ENCODE data around the gene HERC3. TPM values are rescaled to one million over a fixed set of nuclear protein-coding genes. Genes with fewer than 3 reads are reported as not detected.
A peak's percentile ranks its signal among the peaks of the same experiment; 100 is the strongest.

Gene HERC3
- total and polyA plus RNA-seq, 2 of the 13 experiments (the other 11 are each of a cell fraction or from before 2014, with no cell fraction given): 3.8 to 6.2 TPM

DNA sequence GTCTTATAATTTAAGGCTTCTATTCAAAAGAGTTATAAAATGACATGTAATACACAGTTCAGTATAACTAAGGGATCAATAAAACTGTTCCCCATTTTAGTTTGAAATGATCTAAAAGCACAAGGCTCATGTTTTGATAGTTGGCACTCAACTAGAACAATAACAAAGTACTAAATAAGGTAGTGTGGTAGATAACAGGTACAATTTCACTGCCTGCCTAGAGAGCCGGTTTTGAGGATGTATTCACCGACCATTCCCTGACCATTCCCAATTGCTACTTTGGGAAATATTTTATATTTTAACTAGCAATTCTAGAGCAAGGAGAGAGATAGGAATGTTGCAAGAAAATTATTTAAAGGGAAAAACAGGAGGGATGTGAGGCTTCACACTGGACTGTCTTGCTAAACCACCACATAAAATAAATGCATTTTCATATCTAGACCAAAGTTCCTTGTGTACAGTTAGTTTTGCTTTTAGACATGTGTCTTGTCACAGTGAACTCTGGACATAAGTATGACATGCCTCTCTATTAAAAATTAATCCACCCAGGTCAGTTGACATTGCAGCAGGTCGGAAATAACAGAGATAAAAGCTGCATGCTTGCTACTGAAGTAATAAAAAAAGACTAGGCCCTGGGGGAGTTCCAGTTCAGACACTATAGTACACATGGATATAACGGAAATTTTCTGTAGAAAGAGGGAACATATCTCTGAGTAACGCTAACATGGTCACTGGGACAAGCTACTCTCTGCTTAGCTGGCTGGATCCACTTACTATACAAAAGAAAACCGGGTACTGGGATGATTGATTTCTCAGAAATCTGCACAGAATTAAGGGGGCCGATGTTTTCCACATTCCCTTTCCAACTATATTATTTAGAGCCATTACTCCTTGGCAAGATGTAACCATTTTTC is 161.6 kb downstream of the HERC3 start (continued):
- TF ChIP-seq, protein P1, sequence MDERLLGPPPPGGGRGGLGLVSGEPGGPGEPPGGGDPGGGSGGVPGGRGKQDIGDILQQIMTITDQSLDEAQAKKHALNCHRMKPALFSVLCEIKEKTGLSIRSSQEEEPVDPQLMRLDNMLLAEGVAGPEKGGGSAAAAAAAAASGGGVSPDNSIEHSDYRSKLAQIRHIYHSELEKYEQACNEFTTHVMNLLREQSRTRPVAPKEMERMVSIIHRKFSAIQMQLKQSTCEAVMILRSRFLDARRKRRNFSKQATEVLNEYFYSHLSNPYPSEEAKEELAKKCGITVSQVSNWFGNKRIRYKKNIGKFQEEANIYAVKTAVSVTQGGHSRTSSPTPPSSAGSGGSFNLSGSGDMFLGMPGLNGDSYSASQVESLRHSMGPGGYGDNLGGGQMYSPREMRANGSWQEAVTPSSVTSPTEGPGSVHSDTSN (CRISPR knock-in tag; IDR thresholded peaks at IDR 0.05): 0 out of 2 replicates have a peak, but pooled peaks have one; percentile 39
- TF ChIP-seq NR2F1 (CRISPR knock-in tag; IDR thresholded peaks at IDR 0.05): 0 out of 4 replicates have a peak, but pooled peaks of 1 of the 2 experiments have one; percentile 24
- TF ChIP-seq, protein P2, sequence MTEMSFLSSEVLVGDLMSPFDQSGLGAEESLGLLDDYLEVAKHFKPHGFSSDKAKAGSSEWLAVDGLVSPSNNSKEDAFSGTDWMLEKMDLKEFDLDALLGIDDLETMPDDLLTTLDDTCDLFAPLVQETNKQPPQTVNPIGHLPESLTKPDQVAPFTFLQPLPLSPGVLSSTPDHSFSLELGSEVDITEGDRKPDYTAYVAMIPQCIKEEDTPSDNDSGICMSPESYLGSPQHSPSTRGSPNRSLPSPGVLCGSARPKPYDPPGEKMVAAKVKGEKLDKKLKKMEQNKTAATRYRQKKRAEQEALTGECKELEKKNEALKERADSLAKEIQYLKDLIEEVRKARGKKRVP (CRISPR knock-in tag; IDR thresholded peaks at IDR 0.05): peak in 1 of 2 experiments; percentile 44; a peak in 1 of 4 replicates
- no peak for TF ChIP-seq ZNF224 (CRISPR knock-in tag; IDR thresholded peaks at IDR 0.05)
- no peak for TF ChIP-seq ZNF317 (CRISPR knock-in tag; IDR thresholded peaks at IDR 0.05)
- TF ChIP-seq HOXA3 (CRISPR knock-in tag; IDR thresholded peaks at IDR 0.05): 0 out of 2 replicates have a peak, but pooled peaks have one; percentile 27
- TF ChIP-seq ZNF160 (CRISPR knock-in tag; IDR thresholded peaks at IDR 0.05): no peak
- TF ChIP-seq, protein P3, sequence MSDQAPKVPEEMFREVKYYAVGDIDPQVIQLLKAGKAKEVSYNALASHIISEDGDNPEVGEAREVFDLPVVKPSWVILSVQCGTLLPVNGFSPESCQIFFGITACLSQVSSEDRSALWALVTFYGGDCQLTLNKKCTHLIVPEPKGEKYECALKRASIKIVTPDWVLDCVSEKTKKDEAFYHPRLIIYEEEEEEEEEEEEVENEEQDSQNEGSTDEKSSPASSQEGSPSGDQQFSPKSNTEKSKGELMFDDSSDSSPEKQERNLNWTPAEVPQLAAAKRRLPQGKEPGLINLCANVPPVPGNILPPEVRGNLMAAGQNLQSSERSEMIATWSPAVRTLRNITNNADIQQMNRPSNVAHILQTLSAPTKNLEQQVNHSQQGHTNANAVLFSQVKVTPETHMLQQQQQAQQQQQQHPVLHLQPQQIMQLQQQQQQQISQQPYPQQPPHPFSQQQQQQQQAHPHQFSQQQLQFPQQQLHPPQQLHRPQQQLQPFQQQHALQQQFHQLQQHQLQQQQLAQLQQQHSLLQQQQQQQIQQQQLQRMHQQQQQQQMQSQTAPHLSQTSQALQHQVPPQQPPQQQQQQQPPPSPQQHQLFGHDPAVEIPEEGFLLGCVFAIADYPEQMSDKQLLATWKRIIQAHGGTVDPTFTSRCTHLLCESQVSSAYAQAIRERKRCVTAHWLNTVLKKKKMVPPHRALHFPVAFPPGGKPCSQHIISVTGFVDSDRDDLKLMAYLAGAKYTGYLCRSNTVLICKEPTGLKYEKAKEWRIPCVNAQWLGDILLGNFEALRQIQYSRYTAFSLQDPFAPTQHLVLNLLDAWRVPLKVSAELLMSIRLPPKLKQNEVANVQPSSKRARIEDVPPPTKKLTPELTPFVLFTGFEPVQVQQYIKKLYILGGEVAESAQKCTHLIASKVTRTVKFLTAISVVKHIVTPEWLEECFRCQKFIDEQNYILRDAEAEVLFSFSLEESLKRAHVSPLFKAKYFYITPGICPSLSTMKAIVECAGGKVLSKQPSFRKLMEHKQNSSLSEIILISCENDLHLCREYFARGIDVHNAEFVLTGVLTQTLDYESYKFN (CRISPR knock-in tag; conservative IDR thresholded peaks at IDR 0.05): peak; percentile 93
- TF ChIP-seq KLF16 (CRISPR knock-in tag; IDR thresholded peaks at IDR 0.05): 0 out of 4 replicates have a peak, but pooled peaks of 1 of the 2 experiments have one; percentile 23
- TF ChIP-seq, protein P4, sequence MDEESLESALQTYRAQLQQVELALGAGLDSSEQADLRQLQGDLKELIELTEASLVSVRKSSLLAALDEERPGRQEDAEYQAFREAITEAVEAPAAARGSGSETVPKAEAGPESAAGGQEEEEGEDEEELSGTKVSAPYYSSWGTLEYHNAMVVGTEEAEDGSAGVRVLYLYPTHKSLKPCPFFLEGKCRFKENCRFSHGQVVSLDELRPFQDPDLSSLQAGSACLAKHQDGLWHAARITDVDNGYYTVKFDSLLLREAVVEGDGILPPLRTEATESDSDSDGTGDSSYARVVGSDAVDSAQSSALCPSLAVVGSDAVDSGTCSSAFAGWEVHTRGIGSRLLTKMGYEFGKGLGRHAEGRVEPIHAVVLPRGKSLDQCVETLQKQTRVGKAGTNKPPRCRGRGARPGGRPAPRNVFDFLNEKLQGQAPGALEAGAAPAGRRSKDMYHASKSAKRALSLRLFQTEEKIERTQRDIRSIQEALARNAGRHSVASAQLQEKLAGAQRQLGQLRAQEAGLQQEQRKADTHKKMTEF (CRISPR knock-in tag; IDR thresholded peaks at IDR 0.05): 0 out of 2 replicates have a peak, but pooled peaks have one; percentile 57
- TF ChIP-seq ZFP62 (CRISPR knock-in tag; IDR thresholded peaks at IDR 0.05): no peak
- no peak for TF ChIP-seq NFYC (CRISPR knock-in tag; IDR thresholded peaks at IDR 0.05)
- TF ChIP-seq, protein P5, sequence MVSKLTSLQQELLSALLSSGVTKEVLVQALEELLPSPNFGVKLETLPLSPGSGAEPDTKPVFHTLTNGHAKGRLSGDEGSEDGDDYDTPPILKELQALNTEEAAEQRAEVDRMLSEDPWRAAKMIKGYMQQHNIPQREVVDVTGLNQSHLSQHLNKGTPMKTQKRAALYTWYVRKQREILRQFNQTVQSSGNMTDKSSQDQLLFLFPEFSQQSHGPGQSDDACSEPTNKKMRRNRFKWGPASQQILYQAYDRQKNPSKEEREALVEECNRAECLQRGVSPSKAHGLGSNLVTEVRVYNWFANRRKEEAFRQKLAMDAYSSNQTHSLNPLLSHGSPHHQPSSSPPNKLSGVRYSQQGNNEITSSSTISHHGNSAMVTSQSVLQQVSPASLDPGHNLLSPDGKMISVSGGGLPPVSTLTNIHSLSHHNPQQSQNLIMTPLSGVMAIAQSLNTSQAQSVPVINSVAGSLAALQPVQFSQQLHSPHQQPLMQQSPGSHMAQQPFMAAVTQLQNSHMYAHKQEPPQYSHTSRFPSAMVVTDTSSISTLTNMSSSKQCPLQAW (CRISPR knock-in tag; IDR thresholded peaks at IDR 0.05): peak; percentile 92
- no peak for TF ChIP-seq RFXANK (CRISPR knock-in tag; IDR thresholded peaks at IDR 0.05)
- peak; percentile 31; the same call in 1 of the 2 replicates for TF ChIP-seq FOXK1 (CRISPR knock-in tag; IDR thresholded peaks at IDR 0.05; ENCODE audit: borderline replicate concordance, low read depth)
- TF ChIP-seq SOX5 (CRISPR knock-in tag; IDR thresholded peaks at IDR 0.05; ENCODE audit: borderline replicate concordance): peak; percentile 57; the same call in 1 of the 2 replicates
- TF ChIP-seq YEATS4 (CRISPR knock-in tag; IDR thresholded peaks at IDR 0.05; ENCODE audit: borderline replicate concordance): 0 out of 2 replicates have a peak, but pooled peaks have one; percentile 47
- peak; percentile 28 to 35; a peak in 2 of 4 replicates for TF ChIP-seq POLR2A (IDR thresholded peaks at IDR 0.05; ENCODE audit: insufficient read depth in 1 of 2, low read depth in 2 of 2, low read length in 2 of 2)
- TF ChIP-seq SMAD9 (CRISPR knock-in tag; IDR thresholded peaks at IDR 0.05): no peak
- peak; percentile 59; the same call in 1 of the 2 replicates for TF ChIP-seq ELF3 (CRISPR knock-in tag; IDR thresholded peaks at IDR 0.05)
